CD4-positive, alpha-beta T cell treated with Interleukin-10 for 1 hour (primary cell): ENCODE results near the gene TTC7B.
A peak's percentile ranks its signal among the peaks of the same experiment; 100 is the strongest.
"Not testable (repeated sequence)": the region's sequence is repeated elsewhere in the genome, so short reads cannot be mapped to it uniquely, and the experiment has no call there.

ENCODE experiments used
- DNase-seq: peaks from one replicate; pipeline ENCODE4 v3.0.0-alpha.2; 2020

TTC7B gene

GRCh38 chr14:90830931-90831701, 14.9 kb upstream of the TTC7B start:
- DNase-seq, result no peak

- DNase-seq, result no peak
These were observed 13.4 kb upstream of the TTC7B start for GRCh38 chr14:90829677-90830076.

- DNase-seq, result peak; percentile 63
These were observed 12.6 kb upstream of the TTC7B start for GRCh38 chr14:90828642-90829487.

GRCh38 chr14:90827919-90828610, 11.8 kb upstream of the TTC7B start:
- peak; percentile 93 for DNase-seq

GRCh38 chr14:90823542-90823941, 7.3 kb upstream of the TTC7B start:
- not testable (repeated sequence) for DNase-seq

GRCh38 chr14:90820958-90821357, 4.7 kb upstream of the TTC7B start:
- DNase-seq, result peak; percentile 67

- no peak for DNase-seq
These were observed 3.6 kb upstream of the TTC7B start for GRCh38 chr14:90819734-90820393.

GRCh38 chr14:90818715-90819114, 2.5 kb upstream of the TTC7B start:
- no peak for DNase-seq

- no peak for DNase-seq
These were observed 629 bp upstream of the TTC7B start for GRCh38 chr14:90816681-90817436.

- no peak for DNase-seq
These were observed 733 bp downstream of the TTC7B start for GRCh38 chr14:90815572-90815821.

- no peak for DNase-seq
These were observed 1.2 kb downstream of the TTC7B start for GRCh38 chr14:90814806-90815571.

- no peak for DNase-seq
These were observed 2.8 kb downstream of the TTC7B start for GRCh38 chr14:90813442-90813841.

GRCh38 chr14:90812109-90812508, 4.1 kb downstream of the TTC7B start:
- DNase-seq, result no peak

GRCh38 chr14:90811641-90812040, 4.6 kb downstream of the TTC7B start:
- DNase-seq, result no peak

GRCh38 chr14:90810806-90811205, 5.4 kb downstream of the TTC7B start:
- no peak for DNase-seq

- DNase-seq, result no peak
These were observed 6.5 kb downstream of the TTC7B start for GRCh38 chr14:90809530-90810312.

- no peak for DNase-seq
These were observed 7.3 kb downstream of the TTC7B start for GRCh38 chr14:90808759-90809529.

- DNase-seq, result no peak
These were observed 9.2 kb downstream of the TTC7B start for GRCh38 chr14:90807060-90807459.

GRCh38 chr14:90805662-90806540, 10.3 kb downstream of the TTC7B start:
- DNase-seq, result no peak
